ENCODE results near the gene POLR2H. TPM values are rescaled to one million over a fixed set of nuclear protein-coding genes. Genes with fewer than 3 reads are reported as not detected.

The POLR2H gene
- total RNA-seq, 4 donors from 2014 or later = 90.8 to 307 (median 239) TPM

DNA sequence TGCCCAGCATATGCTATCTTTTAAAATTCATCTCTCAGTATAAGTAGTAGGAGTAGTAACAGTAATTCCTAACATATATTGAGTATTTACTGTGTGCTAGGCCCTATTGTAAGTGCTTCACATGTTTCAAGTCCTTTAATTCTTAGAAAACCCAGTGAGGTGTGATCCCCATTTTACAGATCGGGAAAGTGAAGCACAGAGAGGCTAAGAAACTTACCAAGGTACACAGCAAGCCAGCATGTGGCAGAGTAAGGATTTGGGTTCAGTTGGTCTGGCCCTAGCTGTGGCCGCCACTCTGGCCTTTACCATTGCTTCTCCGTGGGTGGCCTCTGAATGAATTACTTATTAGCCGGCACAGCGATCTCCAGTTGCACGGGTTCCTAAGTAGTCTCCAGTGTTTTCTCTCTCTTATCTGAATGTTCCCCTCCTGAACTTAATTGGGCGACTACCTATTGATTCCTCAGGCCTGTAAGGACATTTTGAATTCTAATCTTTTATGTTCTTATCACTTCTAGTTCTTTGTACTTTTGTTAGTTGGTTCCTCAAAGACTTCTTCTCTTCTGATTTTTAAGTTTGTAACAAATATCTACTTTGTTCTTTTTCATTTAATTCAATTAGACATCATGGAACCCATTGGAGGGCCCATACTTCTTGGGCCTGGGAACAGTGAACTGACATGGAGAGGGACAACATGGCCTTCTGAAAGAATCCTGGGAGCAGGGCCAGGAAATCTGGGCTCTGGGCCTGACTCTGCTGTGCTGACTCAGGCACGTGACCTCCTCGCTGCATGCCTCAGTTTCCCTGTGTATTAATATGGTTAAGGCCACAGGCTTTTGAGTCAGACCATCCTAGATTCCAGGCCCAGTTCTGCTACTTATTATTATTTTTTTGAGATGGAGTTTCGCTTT is 11.7 kb upstream of the POLR2H start:
- Histone ChIP-seq H3K4me3 (no peak overlapping the region), H3K27me3 (no peaks in the 10 kb centered on the region), H3K4me1 (peaks cover 0 to 33% (median 1%) of the 10 kb centered on the region in 4 donors), H3K9me3 (no peaks in the 10 kb centered on the region), H3K36me3 (peaks cover 0 to 13% (median 0%) of the 10 kb centered on the region in 3 donors), H3K27ac (no peak overlapping the region)
- no peak for TF ChIP-seq POLR2A (IDR thresholded peaks at IDR 0.05)
- TF ChIP-seq CTCF (IDR thresholded peaks at IDR 0.05) = no peak
- DNase-seq = no peak

- TF ChIP-seq POLR2A (IDR thresholded peaks at IDR 0.05) (no peak), CTCF (IDR thresholded peaks at IDR 0.05) (no peak)
- H3K4me1 ChIP-seq = peaks cover 0 to 28% (median 0%) of the 10 kb centered on the region in 4 donors
- H3K4me3 ChIP-seq = no peak overlapping the region
- H3K9me3 ChIP-seq = no peaks in the 10 kb centered on the region
- H3K27me3 ChIP-seq = no peaks in the 10 kb centered on the region
- DNase-seq = no peak
- H3K27ac ChIP-seq = no peak overlapping the region
- H3K36me3 ChIP-seq = peaks cover 0 to 9% (median 0%) of the 10 kb centered on the region in 3 donors
Measured at GRCh38 chr3:184350618-184351017, 10.9 kb upstream of the POLR2H start.

GRCh38 chr3:184351511-184352148 is 9.9 kb upstream of the POLR2H start:
- TF ChIP-seq CTCF (IDR thresholded peaks at IDR 0.05) = no peak
- TF ChIP-seq POLR2A (IDR thresholded peaks at IDR 0.05) = no peak
- H3K9me3 ChIP-seq = no peaks in the 10 kb centered on the region
- H3K27me3 ChIP-seq = no peaks in the 10 kb centered on the region
- DNase-seq = no peak
- peaks cover 0 to 9% (median 0%) of the 10 kb centered on the region in 3 donors for H3K36me3 ChIP-seq
- peaks cover 0 to 24% (median 0%) of the 10 kb centered on the region in 4 donors for H3K4me1 ChIP-seq
- peak overlapping the region in 3 of 4 donors; percentile 68 to 94 (median 86) for H3K27ac ChIP-seq
- H3K4me3 ChIP-seq = peak overlapping the region in 1 of 4 donors; percentile 6

DNA sequence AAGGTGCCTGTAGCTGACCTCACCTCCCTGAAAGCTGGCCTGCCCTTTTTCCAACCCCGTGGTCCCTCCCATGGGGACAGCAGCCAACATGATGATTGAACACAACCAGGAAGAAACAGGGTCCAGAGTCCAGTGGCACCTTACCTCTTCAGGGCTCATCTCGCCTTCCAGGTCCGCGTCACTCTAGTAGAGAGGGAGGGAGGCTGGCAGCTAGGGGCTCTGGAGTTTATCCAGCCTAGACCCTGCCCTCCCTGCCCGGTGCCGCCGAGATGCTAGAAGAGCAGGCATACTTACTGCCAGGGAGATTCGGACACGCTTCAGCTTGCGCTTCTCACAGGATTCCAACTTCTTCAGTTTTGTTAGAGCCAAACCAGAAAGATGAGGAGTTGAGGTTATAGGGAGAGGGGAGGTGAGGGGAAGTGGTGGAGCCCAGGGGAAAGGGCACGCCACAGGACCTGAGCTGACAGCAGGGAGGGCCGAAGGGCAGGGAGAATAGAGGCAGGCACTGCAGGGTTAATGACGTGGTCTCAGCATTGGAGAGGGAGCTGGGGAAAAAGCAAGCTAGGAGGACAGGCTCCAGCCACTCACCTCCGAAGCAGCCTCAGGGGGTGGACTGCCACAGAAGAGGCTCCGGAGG is 9.2 kb upstream of the POLR2H start:
- no peaks in the 10 kb centered on the region for H3K27me3 ChIP-seq
- peak overlapping the region in 2 of 4 donors; percentile 40 to 42 for H3K4me3 ChIP-seq
- peak in 2 of 3 donors; percentile 83 to 92 for DNase-seq
- no peaks in the 10 kb centered on the region for H3K9me3 ChIP-seq
- peaks cover 0 to 11% (median 0%) of the 10 kb centered on the region in 3 donors for H3K36me3 ChIP-seq
- TF ChIP-seq POLR2A (IDR thresholded peaks at IDR 0.05) = peak; percentile 86 to 95
- TF ChIP-seq CTCF (IDR thresholded peaks at IDR 0.05) = no peak
- peak overlapping the region in 3 of 4 donors; percentile 68 to 94 (median 86) for H3K27ac ChIP-seq
- H3K4me1 ChIP-seq = peaks cover 0 to 24% (median 0%) of the 10 kb centered on the region in 4 donors

- Histone ChIP-seq H3K4me3 (peak overlapping the region in 2 of 4 donors; percentile 40 to 42), H3K27ac (peak overlapping the region in 3 of 4 donors; percentile 68 to 94 (median 86)), H3K9me3 (no peaks in the 10 kb centered on the region), H3K27me3 (no peaks in the 10 kb centered on the region), H3K4me1 (peaks cover 0 to 24% (median 0%) of the 10 kb centered on the region in 4 donors), H3K36me3 (peaks cover 0 to 19% (median 0%) of the 10 kb centered on the region in 3 donors)
- TF ChIP-seq CTCF (IDR thresholded peaks at IDR 0.05) (no peak), POLR2A (IDR thresholded peaks at IDR 0.05) (no peak)
- DNase-seq = no peak
Measured at GRCh38 chr3:184352897-184353545, 8.5 kb upstream of the POLR2H start.
